Kidney (tissue), 14 donors: ENCODE measurements around the gene C1QTNF3. TPM values are rescaled to one million over a fixed set of nuclear protein-coding genes. Genes with fewer than 3 reads are reported as not detected.

ENCODE experiments used
- DNase-seq, 5 donors: peaks; one replicate each; pipeline ENCODE4 v3.0.0-alpha.2; 2013 to 2020
- FAIRE-seq: peaks from 2 replicates; lab custom pipeline; 2012; peaks lifted over from hg19 to GRCh38; lab: Jason Lieb, UNC
- H3K27ac ChIP-seq, 2 donors: one replicate each; pipeline ENCODE4 v1.7.0; 2013; ENCODE audit warnings: low read depth in 2 of 2, low read length in 2 of 2, inconsistent platforms in 1 of 2
- H3K27me3 ChIP-seq: one replicate; pipeline ENCODE4 v1.7.1; 2013; ENCODE audit warnings: low read length, inconsistent platforms; ENCODE audit not compliant: control insufficient read depth, insufficient read depth
- H3K36me3 ChIP-seq, 3 donors: one replicate each; pipeline versions ENCODE4 v1.7.0 to v1.7.1; 2013; ENCODE audit warnings: low read length in 3 of 3, control low read depth in 1 of 3, inconsistent platforms in 1 of 3; ENCODE audit not compliant: insufficient read depth in 3 of 3, control insufficient read depth in 2 of 3
- H3K4me1 ChIP-seq, 3 donors: one replicate each; pipeline versions ENCODE4 v1.7.0 to v1.7.1; 2013; ENCODE audit warnings: low read length in 3 of 3, inconsistent platforms in 1 of 3, low read depth in 1 of 3; ENCODE audit not compliant: control insufficient read depth in 2 of 3, insufficient read depth in 2 of 3
- H3K4me3 ChIP-seq, 3 donors: one replicate each; pipeline versions ENCODE4 v1.7.0 to v1.8.1; 2013; ENCODE audit warnings: low read length in 3 of 3, control low read depth in 1 of 3, inconsistent platforms in 1 of 3
- H3K9ac ChIP-seq, 3 donors: one replicate each; pipeline versions ENCODE4 v1.7.0 to v1.7.1; 2013; ENCODE audit warnings: low read length in 3 of 3, control low read depth in 1 of 3, inconsistent platforms in 1 of 3
- H3K9me3 ChIP-seq, 3 donors: one replicate each; pipeline versions ENCODE4 v1.7.0 to v1.7.1; 2013; ENCODE audit warnings: low read length in 3 of 3, control low read depth in 1 of 3, inconsistent platforms in 1 of 3; ENCODE audit not compliant: control insufficient read depth in 2 of 3, insufficient read depth in 1 of 3
- CTCF ChIP-seq: IDR thresholded peaks from 3 replicates; pipeline ENCODE4 v1.5.1; 2012; ENCODE audit warnings: mild to moderate bottlenecking, moderate library complexity, borderline replicate concordance; ENCODE audit not compliant: insufficient read depth; ENCODE audit errors: extremely low read depth
- intact Hi-C: fragments of 100-400 bp; cut with DNase I; formaldehyde crosslinking; loops from one replicate; pipeline ENCODE4 v1.11.1; 2022
- polyA plus RNA-seq: library from polyadenylated mRNA; stranded (reverse); fragments of 350-450 nt; fragmentation: Illumina TruSeq; extraction: RNeasy Lipid Tissue Mini Kit (QIAGEN cat#74804); gene quantifications from one replicate; pipeline ENCODE4 v1.2.3, GENCODE V29; 2014; ENCODE audit warnings: low read depth, low replicate concordance; ENCODE audit not compliant: insufficient read depth
- total RNA-seq: library from RNA; stranded (reverse); fragmentation: NEBNext Ultra II Directional; extraction: Animal tissue kit (Norgen Biotek cat#: 25700); gene quantifications from one replicate; pipeline ENCODE4 v1.2.1, GENCODE V29; 2021
- donor health status: control.
- donor health status: control.
- donor health status: control.
- donor health status: control.
- donor health status: control.
- donor health status: DM: yes; HTN: yes; CAD: no.
- donor health status: Normal renal cell carcinoma (clear cell type).

The C1QTNF3 gene
- total and polyA plus RNA-seq, 2 donors from 2014 or later, result 6.3 to 38.4 TPM

DNA sequence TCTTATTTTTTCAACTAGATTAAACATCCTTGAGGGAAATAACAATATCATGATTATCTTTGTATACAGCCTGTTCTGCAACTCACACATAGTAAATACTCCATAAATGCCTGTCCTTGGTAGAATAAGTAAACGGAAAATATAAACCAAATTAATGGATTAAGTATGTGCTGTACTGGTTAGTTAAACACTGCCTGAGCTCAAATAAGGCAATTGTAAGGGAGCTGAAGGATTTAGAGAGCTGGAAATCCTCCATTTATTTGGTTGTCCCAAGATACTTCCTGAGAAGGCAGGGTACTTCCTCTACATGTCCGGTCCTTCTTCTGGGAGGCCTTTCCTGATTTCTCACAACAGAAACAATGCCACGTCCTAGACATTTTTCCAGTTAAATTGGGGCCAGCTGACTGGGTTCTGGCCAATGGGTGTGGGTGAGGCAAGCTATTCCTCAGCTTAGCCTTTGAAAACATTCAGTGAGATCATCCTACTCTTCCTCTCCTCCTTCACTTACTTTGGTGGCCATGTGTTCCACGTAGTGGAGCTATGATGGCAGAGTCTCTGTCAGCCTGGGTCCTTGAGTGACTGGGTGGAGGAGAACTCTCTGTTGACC lies 8.5 kb upstream of the C1QTNF3 start:
- Histone ChIP-seq H3K9me3 (no peaks in the 10 kb centered on the region), H3K9ac (no peak overlapping the region), H3K4me1 (peaks cover 0 to 9% (median 2%) of the 10 kb centered on the region in 3 donors), H3K27me3 (no peaks in the 10 kb centered on the region), H3K36me3 (peaks cover 0 to 2% (median 0%) of the 10 kb centered on the region in 3 donors), H3K27ac (no peak overlapping the region), H3K4me3 (no peak overlapping the region)
- FAIRE-seq (no peak), DNase-seq (no peak)
- intact Hi-C loops, result no loop called here
- TF ChIP-seq CTCF, result no peak

- H3K4me1 ChIP-seq, result peaks cover 4 to 8% (median 5%) of the 10 kb centered on the region in 3 donors
- H3K4me3 ChIP-seq, result no peak overlapping the region
- DNase-seq (no peak), FAIRE-seq (no peak)
- TF ChIP-seq CTCF, result no peak
- H3K9ac ChIP-seq, result no peak overlapping the region
- H3K27ac ChIP-seq, result no peak overlapping the region
- intact Hi-C loops, result no loop called here
- no peaks in the 10 kb centered on the region for H3K9me3 ChIP-seq
- peaks cover 0 to 2% (median 0%) of the 10 kb centered on the region in 3 donors for H3K36me3 ChIP-seq
- no peaks in the 10 kb centered on the region for H3K27me3 ChIP-seq
These were observed 5.0 kb upstream of the C1QTNF3 start for GRCh38 chr5:34047774-34048572.

GRCh38 chr5:34047143-34047542 lies 4.1 kb upstream of the C1QTNF3 start:
- FAIRE-seq (no peak), DNase-seq (no peak)
- H3K4me3 ChIP-seq, result no peak overlapping the region
- peaks cover under 1 to 8% (median 4%) of the 10 kb centered on the region in 3 donors for H3K4me1 ChIP-seq
- TF ChIP-seq CTCF, result no peak
- intact Hi-C loops, result no loop called here
- no peak overlapping the region for H3K27ac ChIP-seq
- no peaks in the 10 kb centered on the region for H3K9me3 ChIP-seq
- peaks cover 0 to 2% (median 0%) of the 10 kb centered on the region in 3 donors for H3K36me3 ChIP-seq
- no peaks in the 10 kb centered on the region for H3K27me3 ChIP-seq
- no peak overlapping the region for H3K9ac ChIP-seq
